Left forelimb (tissue), 1 donor: ENCODE data around the gene NFIB.

Source experiments
- DNase-seq: peaks from one replicate; pipeline ENCODE4 v3.0.0-alpha.2; 2018; ENCODE audit warnings: low spot score

Gene NFIB

DNA sequence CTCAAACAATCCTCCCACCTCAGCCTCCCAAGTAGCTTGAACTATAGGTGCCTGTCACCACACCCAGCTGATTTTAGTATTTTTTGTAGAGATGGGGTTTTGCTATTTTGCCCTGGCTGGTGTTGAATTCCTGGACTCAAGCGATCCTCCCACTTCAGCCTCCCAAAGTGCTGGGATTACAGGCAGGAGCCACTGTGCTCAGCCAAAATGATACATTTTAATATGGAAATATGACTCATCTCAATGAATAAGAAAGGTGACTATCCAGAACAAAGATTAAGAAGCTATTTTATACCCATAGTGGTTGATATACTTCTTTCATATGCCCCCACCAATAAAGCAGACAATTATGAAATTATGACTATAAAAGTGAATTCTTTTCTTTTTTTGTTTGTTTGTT, 166.2 kb downstream of the NFIB start:
- DNase-seq: no peak

DNA sequence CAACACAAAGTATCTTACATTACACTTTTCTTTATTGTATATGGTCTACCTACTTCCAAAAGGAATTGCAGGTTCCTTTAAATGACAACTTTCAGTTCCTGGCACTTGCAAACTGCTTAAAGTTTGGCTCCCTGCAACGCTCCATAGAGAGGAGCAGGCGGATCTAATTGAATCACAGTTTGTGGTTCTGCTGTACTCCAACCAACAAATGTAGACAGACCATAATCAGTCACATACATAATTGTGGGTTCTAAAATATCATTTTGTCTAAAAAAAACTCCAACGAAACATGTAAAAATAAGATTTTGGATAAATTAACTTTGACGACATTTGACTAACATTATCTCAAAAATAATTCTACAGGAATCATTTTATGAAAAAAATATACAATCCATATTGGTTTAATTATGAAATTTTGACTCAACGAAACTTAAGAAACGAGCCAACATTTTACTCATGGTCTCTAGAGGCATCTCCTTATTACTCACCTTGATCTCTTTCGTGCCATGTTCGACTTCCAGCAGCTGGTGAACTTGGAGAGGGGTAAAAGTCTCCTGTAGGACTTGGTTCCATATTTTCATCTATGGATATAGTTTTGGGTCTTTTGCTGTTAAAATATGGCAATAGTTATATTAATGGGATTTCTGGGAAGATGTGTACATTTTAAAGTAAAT, 167.6 kb downstream of the NFIB start:
- DNase-seq: no peak

DNA sequence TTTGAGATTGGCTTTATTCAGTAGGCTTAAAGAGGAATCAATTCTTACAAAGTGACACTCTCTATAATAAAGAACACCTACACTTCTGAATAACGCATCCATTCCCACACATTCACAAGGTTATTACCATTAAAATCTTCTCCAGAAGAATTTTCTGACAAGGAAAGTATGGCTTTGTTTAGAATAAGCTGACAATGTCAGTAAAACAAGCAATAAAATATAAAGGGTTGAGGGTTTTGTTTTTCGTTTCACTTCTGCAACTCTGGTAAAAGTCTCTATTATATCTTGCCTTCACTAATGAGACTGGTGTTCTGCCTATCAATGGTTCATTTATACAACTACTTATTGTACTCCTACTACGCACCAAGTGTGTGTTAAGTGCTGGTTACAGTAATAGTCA, 169.7 kb downstream of the NFIB start:
- no peak for DNase-seq

DNA sequence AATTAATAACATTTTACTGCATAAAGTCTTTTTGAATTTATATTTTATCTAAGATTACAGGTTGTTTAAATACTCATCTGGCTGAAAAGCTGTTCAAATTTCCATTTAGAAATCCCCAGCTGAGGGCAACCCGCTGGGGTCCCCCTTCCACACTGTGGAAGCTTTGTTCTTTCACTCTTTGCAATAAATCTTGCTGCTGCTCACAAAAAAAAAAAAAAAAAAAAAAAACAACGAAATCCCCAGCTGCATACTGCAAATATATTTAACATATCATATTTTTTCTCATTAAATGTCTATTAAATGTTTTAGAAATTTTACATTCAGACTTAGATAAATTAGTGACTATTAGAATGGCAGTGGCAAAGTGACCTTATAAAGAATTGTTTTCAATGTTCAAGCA, 172.2 kb downstream of the NFIB start:
- DNase-seq: no peak

DNA sequence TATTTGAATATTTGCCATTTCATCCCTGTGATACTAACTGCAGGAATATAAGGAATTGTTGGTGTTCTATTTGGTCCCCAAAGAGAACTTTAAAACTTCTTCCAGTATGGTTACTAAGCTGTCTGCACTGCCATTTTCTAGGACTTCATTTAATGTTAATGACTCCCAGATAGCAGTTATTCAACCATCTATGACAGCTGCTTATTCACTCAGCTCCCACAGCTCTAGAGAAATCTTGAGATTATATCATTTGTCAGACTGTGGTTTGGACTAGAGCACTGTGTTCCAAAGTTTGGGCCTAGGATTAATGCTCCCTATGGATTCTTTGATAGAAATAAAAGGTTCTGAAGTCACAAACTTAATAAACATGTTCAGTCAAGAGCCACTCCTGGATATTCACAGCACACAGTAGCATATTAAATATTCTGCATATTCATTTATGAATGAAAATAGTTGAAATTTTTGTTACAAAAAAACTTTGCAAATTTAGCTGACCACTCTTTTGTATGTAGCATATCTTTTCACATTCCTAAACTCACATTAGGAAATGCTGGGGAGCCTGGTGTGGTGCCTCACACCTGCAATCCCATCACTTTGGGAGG, 173.7 kb downstream of the NFIB start:
- DNase-seq: no peak

DNA sequence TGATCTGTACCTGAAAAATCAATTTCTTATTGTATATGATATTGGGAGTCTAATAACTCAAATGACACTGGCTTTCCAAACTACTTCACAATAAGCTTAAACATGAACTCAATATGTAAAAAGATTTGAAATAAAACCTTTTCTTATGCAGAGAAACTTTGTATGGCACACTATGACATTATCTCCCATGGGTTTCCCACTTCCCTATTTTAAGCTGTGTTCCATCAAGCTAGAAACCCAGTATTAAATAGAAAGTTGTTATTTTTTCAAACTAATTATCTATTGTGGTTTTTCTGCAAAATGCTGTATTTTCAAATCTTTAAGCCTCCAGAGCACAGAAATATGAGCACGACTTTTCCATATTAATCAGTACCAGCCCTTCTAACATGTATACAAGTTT, 174.7 kb downstream of the NFIB start:
- no peak for DNase-seq

DNA sequence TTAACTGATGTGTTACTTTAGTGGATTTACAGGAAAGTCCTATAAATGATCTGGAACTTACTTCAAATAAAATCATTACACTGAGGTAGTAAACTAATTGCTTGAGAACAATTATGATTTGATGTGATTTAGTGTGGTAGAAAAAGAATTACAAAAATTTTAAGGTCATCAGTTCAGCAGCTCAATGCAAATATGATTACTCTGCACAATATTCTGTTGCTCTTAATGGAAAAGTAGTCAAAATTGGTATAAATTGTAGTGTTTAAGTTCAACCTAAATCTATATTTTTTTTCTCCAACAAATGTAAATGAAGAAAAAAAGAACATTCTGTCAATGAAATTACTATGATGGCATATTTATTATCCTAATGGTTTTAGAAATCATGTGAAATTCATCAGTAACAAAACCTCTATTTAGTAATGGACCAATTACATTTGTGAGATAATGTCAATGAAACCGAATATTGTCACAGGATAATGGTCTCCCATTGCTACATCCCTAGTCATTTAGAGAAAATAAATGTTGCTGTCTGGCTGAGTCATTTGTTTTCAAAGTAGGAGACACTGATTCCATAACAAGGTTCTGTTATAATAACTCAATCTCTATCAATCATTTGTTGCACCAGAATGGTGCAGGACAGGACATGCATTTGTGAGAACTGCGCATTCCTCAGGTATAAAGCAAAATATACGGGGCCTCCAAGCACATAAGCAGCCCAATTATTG, 177.1 kb downstream of the NFIB start:
- no peak for DNase-seq

DNA sequence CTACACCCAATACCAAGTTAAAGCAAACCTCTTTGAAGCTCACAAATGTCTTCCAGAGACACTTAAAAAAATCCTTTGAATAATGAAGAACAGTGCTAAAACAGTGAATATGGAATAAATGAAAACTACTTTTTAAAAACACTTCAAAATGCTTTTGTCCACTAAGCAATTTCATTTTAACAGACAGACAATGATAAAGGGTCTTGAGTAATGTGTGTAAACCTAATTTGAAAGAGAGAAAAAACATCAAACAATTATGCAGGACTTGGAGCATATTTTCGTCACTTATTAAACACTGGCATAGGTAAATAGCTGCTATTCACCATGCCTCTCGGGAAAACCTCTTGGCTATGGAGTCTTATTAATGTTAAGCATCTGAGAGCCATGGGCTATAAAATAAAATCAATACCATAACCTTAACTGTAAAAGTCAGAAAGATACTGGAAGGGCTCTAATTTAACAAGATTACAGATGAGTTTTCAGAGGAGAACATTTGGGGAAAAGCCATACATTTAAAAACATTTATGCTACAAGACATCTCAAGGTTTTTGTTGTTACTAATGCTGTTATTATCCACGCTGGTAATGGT, 177.8 kb downstream of the NFIB start:
- DNase-seq: no peak

DNA sequence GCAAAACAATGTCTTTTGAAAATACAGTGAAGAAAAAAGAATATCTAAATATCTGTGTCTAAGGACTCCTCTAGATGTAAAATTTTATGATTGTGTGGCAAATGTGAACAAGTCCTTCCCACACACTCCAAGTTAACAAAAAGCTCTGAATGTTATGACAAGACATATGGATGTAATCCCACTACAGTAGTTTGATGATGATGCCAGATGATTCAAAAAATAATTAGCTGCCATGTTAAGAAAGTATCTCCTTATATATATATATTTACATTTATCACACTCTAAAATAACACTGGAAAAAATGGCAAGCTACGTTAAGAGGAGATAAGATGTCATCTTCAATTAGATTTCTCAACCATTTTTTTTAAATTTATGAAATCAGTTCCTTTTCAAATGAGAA, 178.5 kb downstream of the NFIB start:
- DNase-seq: no peak

DNA sequence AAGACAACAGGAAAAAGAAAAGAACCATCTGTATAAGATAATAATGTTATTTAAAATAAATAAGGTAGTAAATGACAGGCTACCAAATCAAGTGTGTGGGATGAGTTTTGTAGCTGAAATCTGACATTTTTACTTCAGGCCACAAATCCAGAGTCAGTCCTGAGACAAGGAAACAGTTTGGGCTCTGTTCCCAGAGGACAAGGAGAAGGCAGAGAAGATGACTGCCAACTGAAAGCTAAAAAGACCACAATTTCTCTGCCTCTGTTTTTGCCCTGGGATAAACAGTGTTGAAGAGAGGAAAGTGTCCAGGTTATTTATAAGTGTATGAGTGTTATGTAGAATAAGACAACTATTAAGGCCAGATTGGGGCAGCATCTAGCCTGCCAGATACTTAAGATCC, 180.5 kb downstream of the NFIB start:
- DNase-seq: no peak

DNA sequence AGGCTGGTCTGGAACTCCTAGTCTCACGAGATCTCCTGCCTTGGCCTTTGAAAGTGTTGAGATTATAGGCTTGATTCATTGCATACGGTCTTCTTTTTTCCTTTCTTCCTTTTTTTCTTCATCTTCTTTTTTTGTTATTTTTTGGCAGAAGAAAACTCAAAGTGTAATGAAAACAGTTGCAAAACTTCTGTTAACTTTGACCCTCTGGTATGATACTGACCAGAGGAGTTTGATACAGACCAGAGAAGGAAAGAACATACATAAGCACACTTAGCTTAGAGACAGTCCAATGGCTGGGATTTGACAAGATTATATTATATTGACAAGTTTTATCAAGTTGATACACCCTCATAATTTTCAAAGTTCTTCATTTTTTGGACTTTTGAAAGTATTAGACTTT, 181.2 kb downstream of the NFIB start:
- no peak for DNase-seq

DNA sequence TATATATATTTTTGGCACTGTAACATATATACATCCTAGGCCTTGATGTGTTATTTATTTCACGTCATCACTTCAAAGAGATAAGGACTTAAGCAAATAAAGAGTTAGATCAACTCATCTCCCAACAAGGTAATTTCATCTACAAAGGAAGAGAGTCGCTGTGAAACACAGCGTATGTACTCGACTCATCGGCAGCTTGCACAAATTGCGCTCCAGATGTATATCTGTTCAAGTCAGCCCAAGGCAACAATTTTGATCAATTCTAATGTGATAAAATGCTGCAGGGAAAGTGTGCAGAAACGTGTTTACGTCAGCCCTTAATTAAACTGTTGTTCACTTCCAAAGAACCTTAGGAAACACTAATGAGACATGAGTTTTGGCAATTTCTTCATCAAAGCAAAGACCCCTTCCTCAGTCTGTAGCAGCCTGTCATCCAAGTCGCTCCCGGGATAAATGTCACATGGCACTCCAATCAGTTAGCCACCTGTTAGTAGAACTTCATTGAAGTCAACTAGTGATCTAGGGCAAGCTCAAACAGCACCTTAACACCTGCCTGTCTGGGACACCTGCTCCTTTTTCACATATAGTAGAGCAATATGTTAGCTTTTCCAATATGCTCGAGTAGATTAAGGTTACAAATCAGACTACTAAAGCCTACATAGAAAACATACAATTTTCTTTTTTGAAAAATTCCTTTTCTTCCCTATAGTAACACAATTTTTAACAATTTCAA, 182.4 kb downstream of the NFIB start:
- DNase-seq: no peak

DNA sequence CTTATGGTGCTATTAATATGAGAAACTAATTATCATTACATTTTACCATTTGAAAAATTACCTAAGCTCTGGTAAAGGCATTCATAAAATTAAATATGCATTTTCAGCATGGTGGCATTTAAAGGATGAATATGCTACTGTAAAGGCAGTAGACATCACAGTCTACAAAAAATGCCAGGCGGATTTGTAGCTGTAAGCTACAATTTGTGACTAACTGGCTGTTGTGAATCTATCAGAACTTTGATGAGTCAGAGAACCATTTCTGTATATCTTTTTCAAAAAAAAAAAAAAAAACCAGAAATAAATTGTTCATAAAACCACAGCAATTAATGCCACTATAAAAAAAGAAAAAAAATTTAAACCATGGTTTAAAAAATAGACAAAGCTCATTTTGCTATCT, 186.3 kb downstream of the NFIB start:
- DNase-seq: no peak

DNA sequence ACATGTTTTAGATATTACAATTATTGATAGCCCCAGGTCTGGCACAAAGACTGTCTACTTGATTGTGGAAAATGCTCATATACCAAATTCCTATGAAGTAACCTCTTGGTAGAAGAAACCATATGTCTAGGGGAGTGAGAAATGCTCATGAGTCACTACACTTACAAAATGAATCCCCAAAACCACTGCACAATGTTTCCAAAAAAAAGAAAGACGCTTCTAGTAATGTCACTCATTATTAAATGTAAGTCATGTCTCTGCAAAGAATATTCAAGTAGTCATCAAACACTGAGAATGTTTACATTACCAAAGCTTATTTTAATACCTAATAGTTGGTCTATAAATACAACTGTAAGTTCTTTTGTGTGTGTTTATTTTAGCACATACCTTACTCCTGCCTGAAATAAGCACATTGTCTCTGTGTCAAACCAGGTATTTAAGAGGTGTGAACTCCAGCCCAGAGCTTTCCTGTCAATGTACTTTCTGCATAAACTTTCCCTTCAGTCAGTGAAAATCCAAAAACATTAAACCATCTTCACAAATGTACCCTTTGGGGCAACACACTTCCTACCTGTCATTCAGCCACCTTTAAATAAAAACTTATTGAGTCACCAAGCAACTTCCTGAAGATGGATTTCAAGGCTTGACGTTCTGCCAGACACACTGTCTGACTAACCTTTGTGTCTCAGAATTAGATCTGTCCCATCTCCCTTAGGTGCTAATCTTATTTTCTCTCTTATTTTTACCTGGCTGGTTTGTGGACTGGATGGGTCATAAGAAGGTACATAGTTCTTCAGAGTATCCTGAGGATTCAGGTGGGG, 194.0 kb downstream of the NFIB start:
- DNase-seq: no peak

DNA sequence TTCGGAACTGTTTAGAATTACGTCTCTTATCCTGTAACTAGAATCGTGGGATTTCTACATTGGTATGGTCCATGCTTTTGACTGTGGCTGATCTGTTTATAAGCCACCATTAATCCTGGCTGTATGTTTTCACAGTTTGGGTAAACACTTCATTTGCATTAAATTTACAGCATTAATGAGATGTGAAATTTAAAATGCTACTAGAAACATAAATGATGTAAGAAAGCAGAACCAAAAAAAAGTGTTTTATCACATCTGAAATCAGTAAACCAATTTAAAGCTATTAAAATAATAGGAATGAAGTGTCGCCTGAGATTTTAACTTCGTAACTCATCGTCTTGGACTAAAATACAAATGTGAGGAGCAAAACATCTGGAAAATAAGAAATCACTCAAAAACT, 201.7 kb downstream of the NFIB start:
- DNase-seq: no peak

DNA sequence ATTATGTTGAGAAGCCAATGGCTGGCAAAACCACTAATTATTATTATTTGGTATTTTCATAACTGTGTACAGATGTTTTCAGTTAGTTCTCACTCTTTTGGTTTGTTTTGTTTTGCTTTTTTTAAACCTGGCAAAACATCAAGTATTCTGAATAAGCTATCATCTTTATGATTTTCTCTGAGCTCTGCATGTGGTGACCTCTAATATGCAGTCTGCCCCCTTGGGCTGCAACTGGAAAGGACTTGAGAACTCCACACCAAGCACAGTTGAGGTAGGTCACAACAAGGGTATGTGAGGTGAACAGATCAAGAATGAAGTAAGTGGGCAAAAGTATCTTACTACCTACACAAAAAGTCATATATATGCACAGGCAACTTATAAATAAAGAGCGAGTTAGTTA, 202.2 kb downstream of the NFIB start:
- no peak for DNase-seq

DNA sequence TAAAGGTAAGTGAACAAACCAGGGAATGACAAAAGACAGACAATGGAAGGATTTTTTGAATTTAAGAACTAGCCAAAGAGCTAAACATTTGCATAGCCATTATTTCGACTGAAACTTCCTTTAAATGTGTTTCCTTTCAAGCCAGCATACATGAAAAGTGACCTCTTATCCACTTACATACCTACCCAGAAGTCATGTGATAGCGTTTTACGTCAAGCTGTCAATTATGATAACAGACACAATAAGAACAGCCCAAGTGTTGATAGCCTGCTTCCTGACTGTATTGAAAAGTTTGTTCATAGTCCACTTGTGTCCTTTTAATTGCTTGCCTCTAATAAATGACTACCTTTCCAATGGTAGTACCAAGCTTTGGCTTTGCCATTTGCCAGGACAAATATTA, 206.0 kb downstream of the NFIB start:
- DNase-seq: no peak

DNA sequence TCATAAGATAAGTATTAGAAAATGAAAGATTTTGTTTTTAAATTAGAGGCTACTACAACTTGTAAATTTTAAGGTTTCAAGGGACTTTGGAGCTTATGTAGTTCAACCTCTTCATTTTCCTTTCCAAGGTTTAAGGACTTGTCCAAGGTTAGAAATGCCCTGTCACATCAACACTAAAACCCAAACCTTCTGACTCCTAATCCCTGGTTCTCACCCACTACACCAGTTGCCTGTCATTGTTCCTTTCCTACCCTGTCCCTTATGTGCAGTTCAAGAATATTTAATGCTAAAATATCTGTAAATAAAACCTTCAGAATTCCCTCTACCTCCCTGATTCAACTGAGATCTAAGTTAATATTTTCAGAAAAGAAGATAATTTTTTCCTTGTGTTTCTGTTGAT, 206.4 kb downstream of the NFIB start:
- no peak for DNase-seq

DNA sequence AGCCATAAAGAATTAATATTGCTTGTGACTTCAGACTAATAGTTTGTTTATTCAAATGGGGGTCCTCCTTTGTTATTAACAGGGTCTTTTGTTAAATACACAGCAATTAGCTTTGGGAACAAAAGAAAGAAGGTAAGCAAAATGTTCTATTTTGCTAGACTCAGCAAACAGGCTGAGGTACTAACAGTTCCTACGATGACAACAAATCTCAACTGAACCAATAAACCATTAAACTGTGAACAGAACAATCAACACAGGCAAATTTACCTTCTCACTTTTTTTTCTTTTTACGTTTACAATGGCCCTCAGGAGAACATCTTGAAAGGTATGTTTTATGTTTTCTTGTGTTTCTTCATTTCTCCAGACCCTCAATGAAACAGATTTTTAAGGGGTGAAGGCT, 207.2 kb downstream of the NFIB start:
- DNase-seq: no peak

DNA sequence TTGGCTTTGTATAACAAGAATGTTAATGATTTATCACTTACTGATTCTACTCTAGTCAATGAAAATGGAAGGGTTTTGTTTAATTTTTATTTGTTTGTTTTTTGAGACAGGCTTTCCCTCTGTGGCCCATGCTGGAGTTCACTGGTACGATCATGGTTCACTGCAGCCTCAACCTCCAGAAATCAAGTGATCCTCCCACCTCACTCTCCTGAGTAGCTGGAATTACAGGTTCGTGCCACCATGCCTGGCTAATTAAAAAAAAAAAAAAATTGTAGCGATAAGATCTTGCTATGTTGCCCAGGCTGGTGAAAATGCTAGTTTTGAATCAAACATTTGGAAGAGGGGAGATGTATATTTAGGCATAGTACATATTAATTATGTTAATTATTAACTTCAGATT, 209.4 kb downstream of the NFIB start:
- DNase-seq: no peak

DNA sequence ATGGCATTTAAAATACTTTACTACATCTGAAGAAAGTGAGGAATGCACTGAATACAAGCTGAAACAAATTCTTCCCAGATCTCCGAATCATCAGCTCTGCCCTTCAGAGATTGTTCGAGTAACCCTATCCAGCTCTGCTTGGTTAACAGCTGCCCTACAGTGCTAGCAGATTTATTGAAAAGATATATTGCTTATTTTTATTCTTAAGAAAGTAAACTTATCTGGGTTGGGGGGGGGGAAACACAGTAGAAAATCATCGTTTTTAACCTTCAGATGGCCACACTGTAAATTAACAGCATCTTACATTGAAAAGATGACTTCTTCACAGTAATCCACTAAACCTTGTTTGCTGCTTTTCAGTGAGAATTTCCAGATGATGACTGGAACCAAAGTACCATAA, 210.8 kb downstream of the NFIB start:
- no peak for DNase-seq

DNA sequence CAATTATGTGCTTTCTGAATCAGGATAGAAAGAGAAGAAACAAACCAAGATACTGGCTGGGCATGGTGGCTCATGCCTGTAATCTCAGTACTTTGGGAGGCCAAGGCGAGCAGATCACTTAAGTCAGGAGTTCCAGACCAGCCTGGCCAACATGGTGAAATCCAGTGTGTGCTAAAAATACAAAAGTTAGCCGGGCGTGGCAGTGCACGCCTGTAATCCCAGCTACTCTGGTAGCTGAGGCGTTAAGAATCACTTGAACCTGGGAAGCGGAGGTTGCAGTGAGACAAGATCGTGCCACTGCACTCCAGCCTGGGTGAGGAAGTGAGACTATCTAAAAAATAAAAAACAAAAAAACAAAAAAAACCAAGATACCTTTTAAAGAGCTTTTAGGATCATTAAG, 214.2 kb downstream of the NFIB start:
- no peak for DNase-seq
